Measurements from ENCODE around the gene CTXND1.
"Not testable (repeated sequence)": the region's sequence is repeated elsewhere in the genome, so short reads cannot be mapped to it uniquely, and the experiment has no call there.

CTXND1 gene

DNA sequence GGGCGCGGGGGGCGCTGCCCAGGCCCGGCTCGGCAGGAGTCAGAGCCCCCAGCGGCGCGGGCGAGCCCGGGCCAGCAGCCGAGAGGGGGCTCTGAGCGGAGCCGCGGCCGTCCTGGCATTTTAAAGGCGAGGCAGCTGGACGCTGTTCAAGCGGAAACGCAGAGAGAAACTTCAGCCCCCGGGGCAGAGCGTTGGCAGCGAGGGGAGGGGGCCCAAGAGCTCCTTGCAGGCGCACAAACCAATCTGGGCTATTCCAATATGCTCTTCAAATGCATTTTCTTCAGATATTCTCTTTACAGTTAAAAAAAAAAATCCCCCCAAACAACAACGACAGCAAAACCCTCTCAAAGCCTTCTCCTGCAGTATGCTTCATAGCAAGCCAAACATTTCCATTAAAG lies at the start of gene CTXND1:
CTXND1 (minus strand) TSS at position 93 of the 398 bp plus-strand sequence. CDS start 50,264 bp downstream, outside the sequence.
- DNase-seq, result no peak

GRCh38 chr15:80301472-80301871 lies 49.5 kb upstream of the CTXND1 start:
- DNase-seq, result no peak

- not testable (repeated sequence) for DNase-seq
These were observed 43.8 kb upstream of the CTXND1 start for GRCh38 chr15:80295777-80296176.

GRCh38 chr15:80292079-80292478 lies 40.1 kb upstream of the CTXND1 start:
- no peak for DNase-seq

DNA sequence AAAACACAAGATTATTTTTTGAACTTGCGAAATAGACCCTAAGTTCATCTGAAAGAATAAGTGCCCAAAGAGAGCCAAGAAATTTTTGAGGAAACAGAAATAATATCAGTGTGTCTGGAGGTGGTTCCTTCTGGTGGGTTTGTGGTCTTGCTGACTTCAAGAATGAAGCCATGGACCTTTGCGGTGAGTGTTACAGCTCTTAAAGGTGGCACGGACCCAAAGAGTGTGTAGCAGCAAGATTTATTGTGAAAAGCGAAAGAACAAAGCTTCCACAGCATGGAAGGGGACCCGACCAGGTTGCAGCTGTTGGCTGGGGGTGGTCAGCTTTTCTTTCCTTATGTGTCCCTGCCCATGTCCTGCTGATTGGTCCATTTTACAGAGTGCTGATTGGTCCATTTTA lies 38.9 kb upstream of the CTXND1 start:
- DNase-seq, result not testable (repeated sequence)

- DNase-seq, result no peak
These were observed 37.8 kb upstream of the CTXND1 start for GRCh38 chr15:80289528-80290495.

GRCh38 chr15:80288131-80288530 lies 36.1 kb upstream of the CTXND1 start:
- DNase-seq, result no peak

DNA sequence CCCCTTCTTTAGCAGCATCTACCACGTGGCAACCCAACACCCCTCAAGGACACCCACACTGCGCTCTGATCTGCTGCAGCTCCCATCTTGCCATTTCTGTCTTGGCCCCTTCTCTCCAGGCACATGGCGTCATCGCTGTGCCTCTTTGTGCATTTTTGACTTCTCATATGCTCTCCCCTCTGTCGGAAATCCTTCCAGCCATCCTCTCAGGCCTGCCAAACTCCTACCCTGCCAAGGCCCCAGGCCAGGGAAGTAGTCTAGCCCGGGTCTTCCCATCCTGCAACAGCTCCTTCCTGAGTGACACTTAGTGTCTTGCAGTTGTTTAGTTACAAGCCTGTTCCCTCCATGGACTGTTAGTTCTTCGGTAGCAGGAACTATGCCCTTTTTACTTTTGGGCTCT lies 34.0 kb upstream of the CTXND1 start:
- DNase-seq, result no peak

DNA sequence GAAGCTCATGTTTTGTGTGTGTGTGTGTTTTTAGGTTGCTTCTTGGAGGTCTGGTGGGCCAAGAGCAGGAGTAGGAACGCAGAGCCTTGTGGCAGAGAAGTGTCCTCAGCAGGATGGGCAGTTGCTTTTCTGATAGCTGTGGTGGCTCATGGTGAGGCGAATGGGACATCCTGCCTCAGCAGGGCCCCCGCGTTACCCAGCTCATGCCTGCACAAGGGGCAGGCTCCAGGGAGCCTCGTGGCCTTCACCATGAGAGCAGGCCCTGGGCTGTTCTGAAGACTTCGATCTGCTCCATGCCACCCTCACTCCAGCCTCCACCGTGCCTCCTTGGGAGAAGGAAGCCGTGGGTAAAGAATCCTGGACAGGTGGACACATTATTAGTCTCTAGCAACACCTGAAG lies 33.4 kb upstream of the CTXND1 start:
- no peak for DNase-seq

DNA sequence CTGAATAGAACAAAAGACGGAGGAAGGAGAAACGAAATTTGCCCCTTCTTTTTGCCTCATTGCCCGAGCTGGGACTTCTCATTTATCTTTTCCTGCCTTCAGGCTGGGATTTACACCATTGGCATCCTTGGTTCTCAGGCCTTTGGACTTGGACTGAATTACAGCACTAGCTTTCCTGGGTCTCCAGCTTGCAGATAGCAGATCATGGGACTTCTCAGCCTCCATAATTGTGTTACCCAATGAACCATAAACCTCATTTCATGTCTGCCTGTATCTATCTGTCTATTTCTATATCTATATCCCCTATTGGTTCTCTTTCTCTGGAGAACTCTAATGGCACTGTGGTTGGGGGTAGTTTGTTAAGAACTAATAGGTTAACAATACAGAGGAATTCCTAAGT lies 31.5 kb upstream of the CTXND1 start:
- no peak for DNase-seq

- DNase-seq, result no peak
These were observed 25.1 kb upstream of the CTXND1 start for GRCh38 chr15:80277147-80277546.

DNA sequence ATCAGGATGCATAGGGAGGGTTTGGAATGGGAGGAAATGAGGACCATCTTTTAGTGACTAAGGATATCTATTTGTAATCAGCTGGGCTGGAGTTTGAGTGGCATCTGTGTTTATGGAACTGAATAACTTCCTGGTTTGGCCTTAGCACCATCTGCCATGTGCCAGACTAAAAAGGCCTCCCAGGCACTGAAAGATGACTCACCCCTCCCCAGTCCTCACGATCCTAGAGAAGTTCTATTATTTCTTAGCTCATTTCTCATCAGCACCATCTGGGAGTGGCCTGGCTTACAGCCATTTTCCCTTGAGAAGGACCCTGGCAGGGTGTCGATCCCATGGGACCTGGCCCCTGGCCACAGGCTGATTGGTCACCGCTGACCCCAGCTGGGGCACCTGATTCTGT lies 23.9 kb upstream of the CTXND1 start:
- DNase-seq, result no peak

DNA sequence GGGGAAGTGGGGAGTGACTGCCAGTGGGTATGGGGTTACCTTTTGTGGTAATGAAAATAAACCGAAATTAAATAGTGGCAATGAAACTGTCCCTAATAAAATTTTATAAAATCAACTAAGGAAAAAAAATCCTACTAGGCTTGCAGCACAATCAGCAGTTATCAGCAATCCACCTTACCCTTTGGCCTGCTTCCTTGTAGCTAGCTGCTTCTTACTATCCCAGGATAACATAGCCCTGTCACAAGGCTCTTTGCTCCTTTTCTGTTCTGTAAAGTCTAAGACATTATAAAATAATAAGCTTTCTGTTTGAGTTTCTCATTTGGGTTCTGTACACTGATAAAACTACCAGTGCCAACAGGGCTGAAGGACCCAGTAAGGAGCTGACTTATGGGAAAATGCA lies 23.0 kb upstream of the CTXND1 start:
- DNase-seq, result no peak

GRCh38 chr15:80274554-80274953 lies 22.5 kb upstream of the CTXND1 start:
- DNase-seq, result no peak

DNA sequence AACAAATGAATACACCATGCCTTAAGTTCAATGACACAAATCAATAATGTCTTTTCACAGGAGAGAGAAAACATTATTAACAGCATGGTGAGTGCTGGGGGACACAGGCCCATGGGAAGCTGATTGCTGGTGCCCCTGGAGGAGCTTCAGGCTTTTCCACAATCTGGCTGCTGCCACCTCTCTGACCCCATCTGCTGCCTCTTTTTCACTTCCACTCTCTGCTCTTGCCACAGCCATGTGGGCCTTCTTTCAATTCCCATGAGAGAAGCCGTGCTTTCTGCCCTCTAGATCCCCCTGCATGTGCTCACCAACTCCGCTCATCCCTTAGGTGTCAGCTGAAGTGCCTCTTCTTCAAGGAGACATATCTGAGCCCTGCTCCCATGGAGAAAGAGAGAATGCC lies 21.0 kb upstream of the CTXND1 start:
- DNase-seq, result no peak

- no peak for DNase-seq
These were observed 18.5 kb upstream of the CTXND1 start for GRCh38 chr15:80270472-80270871.

- no peak for DNase-seq
These were observed 16.1 kb upstream of the CTXND1 start for GRCh38 chr15:80268101-80268500.

- no peak for DNase-seq
These were observed 15.6 kb upstream of the CTXND1 start for GRCh38 chr15:80267658-80268057.

GRCh38 chr15:80266745-80267144 lies 14.7 kb upstream of the CTXND1 start:
- no peak for DNase-seq

GRCh38 chr15:80266113-80266512 lies 14.1 kb upstream of the CTXND1 start:
- no peak for DNase-seq

GRCh38 chr15:80265021-80265420 lies 13.0 kb upstream of the CTXND1 start:
- DNase-seq, result peak; percentile 54

DNA sequence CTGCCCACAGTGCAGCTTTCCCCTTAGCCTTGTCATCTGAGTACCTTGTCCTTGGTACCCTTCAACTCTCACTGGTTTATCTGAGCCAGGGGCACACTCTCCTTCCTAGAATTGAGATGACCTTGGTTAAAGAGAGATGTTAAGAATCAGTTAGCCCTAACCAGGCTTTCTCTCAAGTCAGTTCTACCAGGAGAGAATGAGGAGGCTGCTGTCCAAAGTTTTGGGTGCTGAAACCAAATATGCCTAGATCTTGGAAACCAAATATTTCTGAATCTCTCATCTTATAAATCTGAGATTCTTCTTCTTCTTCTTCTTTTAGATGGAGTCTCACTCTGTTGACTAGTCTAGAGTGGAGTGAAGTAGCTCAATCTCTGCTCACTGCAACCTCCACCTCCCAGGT lies 12.0 kb upstream of the CTXND1 start:
- no peak for DNase-seq

- no peak for DNase-seq
These were observed 8.5 kb upstream of the CTXND1 start for GRCh38 chr15:80260551-80260950.

DNA sequence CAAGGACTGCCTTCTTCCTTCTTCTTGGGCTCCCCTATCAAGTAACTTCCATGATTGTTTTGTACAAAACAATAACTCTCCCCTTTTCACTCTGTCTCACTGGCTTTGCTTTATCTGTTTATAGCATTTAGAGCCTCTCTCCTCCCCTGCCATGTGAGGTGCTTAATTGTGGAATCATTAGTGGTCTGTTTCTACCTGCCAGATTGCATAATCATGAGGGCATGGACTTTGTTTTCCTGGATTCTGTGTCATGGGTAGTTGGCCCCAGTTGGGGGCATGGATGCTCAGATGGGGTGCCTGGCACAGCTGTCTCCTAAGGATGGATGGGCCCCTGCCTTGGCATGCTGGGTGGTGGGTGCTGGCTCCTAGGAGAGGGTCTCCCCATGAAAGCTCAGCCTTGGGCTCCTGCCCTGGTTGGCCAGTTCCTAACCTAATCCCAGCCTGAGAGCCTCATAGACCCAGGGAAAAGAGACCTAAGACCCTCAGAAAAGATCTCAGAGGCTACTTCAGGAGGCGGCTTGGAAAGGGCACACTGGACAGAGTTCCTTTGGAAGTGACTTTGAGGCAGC lies 8.0 kb upstream of the CTXND1 start:
- DNase-seq, result no peak
